Measurements from ENCODE around the gene PATJ. TPM values are rescaled to one million over a fixed set of nuclear protein-coding genes. Genes with fewer than 3 reads are reported as not detected.

Gene PATJ
- total RNA-seq, 1 donor from 2014 or later = 86.8 TPM

DNA sequence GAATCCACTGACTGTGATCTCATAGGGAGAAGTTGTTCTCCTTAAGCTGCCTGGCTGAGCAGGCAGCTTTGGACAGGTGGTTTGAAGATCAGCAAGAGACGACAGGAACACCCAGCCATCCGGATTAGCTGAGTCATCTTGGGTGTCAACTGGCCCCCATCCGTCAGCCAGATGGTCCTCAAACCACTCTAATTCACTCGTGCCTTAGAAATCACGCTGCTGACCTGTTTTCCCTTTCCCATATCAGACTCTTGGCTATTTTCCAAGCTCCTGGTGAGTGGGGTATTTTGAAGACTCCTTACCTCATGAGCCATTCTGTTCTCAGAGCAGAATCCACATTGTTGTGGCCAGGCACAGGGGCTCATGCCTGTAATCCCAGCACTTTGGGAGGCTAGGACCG is 303.3 kb downstream of the PATJ start:
- DNase-seq (ENCODE audit: low spot score) = no peak

DNA sequence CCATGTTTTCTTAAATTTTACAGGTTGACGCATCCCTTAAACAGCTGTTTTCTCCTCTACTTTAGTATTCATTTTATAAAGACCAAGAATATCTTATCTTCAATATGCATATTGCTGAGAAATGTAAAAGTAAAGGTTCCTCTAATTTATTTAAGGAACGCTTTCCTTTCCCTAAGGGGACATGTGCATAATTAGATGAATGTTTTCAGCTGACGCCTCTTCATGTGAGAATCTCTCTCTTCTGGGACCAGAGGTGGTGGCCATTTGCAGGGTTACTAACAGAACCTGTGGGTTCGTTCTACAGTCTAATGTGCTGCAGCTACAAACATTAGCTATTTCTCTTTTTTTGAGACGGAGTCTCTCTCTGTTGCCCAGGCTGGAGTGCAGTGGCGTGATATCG is 304.6 kb downstream of the PATJ start:
- no peak for DNase-seq (ENCODE audit: low spot score)

DNA sequence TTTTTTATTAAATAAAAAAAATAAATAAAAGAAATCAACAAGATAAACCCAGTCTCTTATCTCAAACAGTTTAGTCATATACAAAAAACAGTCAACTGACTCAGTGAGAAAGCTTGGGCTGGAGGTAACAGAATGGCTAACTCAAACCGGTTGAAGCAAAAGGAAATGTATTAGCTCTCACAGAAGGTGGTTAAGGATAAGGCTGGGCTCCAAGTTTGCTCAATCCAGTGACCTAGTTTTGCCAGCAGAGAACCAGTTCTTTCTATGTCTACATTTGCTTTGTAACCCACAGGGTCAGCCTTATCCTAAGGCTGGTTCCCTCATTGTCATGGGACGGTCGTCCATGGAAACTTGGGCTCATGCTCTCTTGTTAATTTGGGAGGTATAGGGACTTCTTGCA is 307.9 kb downstream of the PATJ start:
- no peak for DNase-seq (ENCODE audit: low spot score)

DNA sequence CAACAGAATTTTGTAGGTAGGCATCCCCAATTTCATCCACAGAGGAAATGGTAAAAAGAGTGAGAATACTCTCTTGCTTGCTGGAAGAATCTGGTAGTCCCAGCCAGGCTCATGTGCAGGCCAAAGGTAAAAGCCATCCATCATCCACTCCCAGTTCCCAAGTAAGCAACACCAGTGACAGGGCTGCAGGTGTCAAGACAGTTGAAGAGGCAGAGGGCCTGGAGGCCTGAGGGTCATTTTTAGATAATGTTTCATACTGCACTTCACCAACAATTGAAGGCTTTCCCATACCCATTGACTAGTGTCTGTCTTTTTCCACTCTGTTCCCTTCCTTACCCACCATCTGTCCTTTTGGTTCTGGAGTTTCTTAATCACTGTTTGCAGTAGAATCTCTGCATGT is 310.7 kb downstream of the PATJ start:
- DNase-seq (ENCODE audit: low spot score) = no peak

DNA sequence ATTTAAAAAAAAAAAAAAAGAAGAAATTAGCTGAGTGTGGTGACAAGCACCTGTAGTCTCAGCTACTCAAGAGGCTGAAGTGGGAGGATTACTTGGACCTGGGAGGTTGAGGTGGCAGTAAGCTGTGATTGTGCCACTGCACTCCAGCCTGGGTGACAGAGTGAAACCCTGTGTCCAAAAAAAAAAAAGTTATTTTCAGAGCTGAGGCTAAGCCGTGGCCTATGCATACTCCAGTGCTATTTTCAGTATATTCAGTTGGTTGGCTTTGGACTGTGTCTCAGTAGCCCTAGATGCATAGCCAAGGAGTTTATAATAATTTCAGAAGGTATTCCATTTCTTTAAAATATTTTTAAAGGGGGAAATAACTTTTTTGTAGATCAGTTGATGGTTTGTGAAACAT is 311.9 kb downstream of the PATJ start:
- no peak for DNase-seq (ENCODE audit: low spot score)

DNA sequence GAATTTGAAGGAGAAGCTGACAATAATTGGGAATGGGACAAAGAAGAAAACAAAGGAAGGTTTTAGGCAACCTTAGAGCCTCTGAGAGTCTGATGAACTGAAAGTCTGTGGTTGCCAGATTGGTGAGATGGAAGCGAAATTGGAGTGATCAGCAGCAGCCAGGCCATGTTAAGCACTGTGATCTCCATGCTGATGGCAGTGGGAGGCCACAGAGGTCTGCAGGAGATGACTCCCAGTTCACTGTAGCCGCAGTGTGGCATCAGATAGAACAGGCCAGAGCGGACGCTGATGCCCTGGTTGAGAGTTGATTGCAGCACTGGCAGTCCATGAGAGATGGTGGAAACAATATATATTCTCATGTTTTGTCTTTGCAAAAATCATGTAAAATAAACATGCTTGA is 314.9 kb downstream of the PATJ start:
- DNase-seq (ENCODE audit: low spot score) = no peak

DNA sequence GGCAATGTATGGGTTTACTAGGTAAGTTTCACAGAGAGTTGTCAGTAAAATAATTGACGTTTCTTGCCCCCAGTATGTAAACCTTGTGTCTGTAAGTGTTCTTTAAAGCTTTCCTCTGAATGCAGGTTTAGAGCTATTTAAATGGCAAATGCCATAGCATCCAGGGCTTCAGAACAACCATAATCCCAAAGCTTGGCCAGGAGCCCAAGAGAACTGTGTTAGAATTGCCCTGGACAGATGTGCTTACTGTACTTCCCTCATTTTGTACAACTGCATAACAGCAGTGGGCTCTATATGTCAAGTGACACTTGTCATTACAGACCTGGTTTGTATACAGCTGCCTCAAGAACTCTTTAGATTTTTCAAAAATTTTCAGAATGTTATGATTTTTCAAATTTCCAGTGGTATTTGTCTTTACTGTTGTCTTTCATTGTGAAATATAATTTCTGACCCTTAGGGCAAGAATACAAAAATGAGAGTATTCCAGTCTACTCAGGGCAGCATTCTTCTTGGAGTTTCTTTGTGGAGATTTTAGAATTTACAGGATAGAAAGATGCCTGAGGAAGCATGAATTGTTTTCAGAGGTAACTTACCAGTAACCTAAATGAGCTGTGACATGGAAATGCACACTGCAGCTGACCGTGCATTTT is 315.5 kb downstream of the PATJ start:
- no peak for DNase-seq (ENCODE audit: low spot score)

DNA sequence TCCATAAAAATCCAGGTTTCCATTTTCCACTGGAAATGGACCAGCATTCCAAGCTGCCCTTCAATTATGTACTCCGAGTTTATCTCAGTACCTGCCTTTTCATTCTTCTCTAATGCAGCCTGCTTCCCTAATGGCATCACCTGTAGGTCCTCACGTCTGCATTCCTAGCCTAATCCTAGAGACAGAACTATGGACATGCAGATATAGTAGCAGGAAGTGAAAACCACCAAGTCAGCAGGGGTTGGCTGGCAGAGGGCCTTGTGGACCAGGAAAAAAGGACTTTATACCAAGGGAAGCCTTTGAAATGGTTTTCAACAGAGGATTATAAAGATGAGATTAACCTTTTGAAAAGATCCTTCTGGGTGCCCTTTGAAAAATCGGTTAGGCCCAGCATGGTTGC is 316.7 kb downstream of the PATJ start:
- no peak for DNase-seq (ENCODE audit: low spot score)

DNA sequence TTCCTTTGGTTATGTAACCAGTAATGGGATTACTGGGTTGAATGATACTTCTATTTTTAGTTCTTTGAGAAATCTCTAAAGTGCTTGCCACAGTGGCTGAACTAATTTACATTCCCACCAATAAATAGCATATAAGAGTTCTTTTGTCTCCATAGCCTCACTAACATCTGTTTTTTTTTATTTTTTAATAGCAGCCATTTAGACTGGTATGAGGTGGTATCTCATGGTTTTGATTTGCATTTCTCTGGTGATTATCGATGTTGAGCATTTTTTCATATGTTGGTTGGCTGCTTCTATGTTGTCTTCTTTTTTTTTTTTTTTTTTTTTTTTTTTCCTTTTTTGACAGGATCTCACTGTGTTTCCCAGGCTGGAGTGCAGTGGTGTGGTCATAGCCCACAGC is 319.8 kb downstream of the PATJ start:
- DNase-seq (ENCODE audit: low spot score) = no peak

DNA sequence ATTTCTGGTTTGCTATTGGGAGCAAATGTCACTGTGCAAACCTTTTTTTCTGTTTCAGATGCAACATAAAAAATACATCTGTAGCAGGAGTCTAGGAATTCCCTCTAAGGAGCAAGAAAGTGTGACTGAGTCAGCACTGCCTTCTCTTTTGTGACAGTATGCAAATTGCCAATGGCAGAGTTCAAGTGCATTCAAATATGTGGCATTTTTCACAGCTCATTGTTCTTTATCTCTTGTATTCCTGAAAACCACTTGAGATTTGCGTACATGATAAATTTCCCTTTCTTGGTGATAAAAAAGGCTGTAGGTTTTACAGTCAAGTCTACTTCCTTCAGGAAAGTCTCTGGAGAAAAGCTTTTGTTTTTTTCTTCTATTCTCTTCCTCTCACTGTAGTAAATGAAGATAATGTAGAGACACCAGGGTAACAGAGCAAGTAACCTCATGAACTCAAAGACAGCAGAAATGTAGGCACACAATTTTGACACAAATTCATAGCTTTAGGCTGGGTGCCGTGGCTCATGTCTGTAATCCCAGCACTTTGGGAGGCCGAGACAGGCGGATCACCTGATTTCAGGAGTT is 322.6 kb downstream of the PATJ start:
- DNase-seq (ENCODE audit: low spot score) = no peak

DNA sequence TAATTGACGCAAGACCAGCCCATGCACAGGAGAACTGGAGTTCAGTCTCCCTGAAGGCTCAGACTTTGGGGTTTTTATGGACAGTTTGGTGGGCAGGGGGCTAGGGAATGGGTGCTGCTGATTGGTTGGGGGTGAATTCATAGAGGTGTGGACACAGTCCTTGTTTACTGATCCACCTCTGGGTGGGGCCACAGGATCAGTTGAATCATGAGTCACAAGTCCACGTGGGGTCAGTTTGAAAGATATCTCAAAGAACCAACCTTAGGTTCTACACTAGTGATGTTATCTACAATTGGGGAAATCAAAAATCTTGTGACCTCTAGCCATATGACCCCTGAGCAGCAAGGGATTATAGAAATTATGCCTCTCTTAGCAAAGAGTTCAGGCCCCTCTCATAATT is 324.4 kb downstream of the PATJ start:
- no peak for DNase-seq (ENCODE audit: low spot score)

DNA sequence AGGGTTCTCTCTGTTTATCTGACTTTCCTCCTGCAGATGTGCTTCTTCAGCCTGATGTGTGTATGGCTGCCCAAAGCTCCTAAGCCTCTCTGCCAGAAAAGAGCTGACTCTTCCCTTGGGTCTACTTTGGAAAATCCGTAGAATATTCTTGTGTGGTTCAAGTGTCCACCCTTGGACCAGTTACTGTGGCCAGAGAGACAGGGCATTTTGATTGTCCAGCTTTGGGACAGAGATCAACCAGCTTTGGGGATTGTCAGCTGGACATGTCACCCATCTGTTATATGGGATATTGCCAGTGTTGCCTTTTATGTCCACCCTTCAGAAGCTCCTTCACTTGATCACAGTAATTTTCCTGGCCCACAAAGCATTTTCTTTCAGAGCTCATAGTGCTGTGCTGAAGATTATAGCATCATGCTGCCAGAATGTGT is 326.1 kb downstream of the PATJ start:
- DNase-seq (ENCODE audit: low spot score) = no peak

DNA sequence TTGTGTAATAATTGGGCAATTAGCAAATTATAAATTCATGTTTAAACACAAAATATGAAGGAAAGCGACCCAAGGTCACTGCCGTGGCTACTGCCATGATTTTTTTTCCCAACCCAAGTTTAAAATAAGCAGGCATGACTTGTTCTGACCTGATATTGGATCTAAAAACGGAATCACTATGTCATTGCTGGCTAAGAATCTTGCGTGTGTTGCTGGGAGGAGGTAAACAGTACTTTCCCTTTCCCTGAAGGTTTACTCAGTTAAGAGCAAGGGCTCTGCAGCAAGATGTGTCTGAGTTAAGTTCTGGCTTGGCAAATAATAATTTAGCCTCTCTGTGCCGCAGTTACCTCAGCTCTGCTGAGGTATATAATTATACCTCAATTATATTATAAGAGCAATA is 326.7 kb downstream of the PATJ start:
- no peak for DNase-seq (ENCODE audit: low spot score)

DNA sequence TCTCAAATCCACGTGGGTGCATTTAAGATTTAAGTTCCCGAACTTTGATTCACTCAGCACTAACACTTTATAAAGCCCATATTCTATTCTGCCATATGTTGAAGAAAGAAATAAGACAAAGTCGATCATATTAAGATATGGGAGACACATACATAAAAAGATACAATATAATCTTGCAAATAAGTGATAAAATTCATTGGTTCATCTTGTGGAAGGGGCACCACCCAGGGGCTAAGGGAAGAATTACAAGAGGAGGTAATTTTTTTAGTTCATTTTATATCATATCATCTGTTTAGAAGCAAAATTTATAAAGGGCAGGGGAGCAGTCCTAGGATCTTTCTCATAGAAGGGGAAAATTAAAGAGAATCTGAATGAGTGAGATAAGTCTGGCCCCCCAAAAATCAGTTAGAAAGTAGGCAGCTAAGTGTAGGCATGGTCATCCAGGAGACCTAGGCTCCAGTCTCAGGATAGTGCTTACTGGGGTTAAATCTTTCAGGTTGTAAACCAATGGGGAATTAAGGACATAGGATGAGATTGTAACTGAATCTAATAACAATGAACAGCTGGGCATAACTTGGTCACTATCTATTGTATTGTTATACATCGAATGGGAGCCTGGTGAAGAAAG is 328.2 kb downstream of the PATJ start:
- DNase-seq (ENCODE audit: low spot score) = no peak

DNA sequence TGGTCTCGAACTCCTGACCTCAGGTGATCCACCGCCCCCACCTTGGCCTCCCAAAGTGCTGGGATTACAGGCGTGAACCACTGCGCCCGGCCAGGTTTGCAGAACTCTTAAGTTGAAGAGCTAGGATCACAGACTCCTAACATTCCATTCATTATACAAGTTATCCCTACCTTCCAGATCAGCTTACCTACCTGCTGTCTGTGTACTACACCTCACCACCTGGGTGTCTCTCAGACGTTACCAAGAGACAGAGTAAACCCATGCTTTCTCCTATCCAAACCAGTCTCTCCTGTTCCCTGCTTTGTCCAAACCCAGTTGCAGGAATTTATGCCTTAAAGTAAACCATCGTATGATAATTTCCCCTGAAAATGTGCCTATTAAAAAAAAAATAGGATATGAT is 329.4 kb downstream of the PATJ start:
- no peak for DNase-seq (ENCODE audit: low spot score)

DNA sequence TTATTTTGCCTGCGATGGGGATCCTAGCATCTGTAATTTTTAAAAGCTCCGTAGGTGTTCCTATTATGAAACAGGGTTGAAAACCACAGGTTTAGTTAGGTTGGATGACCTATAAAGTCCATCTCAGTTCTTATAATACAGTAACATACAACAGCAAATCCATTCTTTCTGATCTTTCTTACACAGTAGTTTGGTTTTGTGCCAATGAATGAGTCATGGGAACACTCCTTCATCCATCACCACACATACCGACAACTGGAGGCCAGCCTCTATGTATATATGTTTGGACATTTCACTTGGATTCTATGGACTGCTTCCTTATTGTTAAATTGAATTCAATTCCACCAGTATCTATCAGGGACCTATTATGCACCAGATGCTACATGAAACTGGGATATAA is 334.0 kb downstream of the PATJ start:
- DNase-seq (ENCODE audit: low spot score) = peak; percentile 24

DNA sequence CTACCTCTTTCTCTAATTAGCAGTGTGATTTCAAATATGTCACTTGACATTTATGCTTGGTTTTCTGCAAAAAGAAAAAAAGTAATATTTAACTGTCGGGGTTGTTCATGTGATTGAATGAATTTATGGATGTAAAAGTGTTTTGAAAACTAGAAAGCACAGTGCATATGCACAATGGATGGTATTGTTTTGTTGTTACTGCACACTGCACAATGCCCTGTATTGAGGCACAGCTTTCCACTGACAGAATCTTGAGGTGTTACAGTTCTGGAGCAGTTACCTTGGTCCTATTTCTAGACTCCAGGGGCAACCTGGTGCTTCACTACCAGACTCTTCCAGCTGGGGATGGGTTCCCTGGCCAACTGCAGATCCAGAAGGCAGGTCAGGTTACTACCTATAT is 335.5 kb downstream of the PATJ start:
- no peak for DNase-seq (ENCODE audit: low spot score)

DNA sequence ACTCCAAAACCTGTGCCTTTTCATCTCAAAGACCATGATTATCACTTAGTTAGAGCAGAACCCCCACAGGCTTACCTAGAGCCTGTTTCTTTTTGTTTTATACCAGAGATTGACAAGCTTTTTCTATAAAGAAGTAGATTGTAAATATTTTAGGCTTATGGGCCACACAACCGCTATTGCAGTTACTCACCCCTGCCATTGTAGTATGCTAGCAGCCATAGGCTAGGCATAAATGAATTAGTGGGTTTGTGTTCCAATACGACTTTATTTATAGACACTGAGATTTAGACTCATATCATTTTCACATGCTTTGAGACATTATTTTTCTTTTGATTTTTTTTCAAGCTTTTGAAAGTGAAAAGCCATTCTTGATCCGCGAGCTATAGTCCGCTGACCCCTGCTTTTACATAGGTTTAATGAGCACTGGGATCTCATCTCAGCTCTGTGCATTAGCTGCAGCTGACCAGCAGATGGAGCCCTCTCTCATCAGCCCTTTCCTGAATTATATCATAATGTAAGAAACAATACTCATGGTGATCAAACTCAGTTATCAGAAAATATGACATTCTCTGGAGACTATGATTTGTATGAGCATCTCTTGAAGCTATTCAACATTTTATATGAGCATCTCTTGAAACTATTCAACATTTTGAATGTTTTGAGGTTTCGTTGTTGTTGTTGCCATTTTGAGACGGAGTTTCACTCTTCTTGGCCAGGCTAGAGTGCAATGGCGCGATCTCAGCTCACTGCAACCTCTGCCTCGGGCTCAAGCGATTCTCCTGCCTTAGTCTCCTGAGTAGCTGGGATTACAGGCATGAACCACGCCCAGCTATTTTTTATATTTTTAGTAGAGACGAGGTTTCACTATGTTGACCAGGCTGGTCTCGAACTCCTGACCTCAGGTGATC is 340.4 kb downstream of the PATJ start:
- peak; percentile 38 for DNase-seq (ENCODE audit: low spot score)

DNA sequence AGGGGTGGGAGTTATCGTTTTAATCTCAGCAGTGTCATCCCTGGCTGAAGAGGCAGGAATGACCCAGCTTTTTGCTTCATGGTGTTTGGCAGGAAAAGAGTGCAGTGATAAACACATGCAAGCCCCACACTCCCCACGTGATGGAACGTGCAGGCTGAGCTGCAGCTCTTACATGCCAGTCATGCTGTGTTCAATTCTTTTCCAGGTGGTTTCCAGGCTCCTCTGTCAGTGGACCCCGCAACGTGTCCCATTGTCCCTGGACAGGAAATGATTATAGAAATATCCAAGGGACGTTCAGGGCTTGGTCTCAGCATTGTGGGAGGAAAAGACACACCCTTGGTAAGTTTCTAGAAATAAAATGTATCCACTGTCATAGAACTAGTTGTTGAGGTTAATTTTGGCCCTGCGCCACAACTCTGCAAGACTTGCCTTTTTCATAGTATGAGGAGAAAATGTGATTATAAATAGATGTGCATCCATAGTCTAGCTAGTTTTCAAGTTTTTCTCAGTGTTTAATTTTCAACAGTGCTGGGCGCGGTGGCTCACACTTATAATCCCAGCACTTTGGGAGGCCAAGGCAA is 342.1 kb downstream of the PATJ start:
- DNase-seq (ENCODE audit: low spot score) = no peak

DNA sequence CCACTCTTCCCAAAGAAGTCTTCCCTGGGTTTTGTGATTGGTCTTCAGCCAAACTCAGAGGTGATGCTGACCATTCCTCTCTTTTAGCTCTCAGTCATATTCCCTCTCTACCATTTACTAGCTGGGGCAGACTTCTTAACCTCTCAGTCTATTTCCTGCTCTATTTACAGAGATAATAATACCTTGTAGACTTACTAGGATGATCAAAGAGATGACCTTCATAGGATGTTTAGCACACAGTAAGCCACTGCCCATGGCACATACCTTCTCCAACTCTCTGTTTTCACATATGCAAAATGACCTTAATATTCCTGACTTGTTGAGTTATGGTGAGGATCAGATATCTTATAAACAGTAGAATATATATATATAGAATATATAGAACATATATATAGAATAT is 346.2 kb downstream of the PATJ start:
- no peak for DNase-seq (ENCODE audit: low spot score)

DNA sequence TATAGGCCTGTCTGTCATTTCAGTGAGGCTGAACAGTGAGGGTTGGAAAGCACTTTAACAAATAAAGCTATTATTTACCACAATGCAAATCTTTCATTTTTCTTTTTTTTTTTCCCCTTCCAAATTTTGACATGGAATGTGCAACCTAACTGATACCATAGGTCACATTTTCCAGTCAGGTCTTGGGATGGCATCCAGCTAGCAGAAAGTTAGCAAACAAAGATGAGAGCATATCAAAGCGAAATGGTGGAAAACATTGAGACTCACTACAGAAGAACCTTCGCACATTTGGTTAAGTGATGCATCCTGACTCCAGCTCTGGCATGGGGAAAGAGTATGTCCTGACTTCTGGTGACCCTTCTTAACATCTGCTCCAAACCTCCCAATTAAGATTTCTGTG is 347.3 kb downstream of the PATJ start:
- DNase-seq (ENCODE audit: low spot score) = no peak

DNA sequence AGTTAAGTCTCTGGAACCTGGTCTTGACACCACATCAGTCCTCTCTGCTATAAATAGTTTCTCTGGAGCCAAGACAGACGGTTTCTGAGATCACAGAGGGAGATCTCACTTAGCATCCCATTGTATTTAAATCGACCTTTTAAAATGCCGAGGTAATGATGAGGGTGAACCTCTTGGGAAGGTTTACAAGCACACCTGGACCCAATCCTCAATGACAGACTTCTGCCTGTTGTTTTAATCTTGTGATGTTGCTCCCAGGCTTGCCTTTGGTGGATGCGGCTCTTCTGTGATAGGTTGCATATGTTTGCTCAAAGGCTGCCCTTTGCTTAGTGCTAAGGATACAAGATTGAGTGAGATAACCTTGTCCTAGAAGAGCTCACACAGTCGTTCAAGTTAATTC is 347.7 kb downstream of the PATJ start:
- DNase-seq (ENCODE audit: low spot score) = no peak
